ENCODE measurements around the gene SKOR1. TPM values are rescaled to one million over a fixed set of nuclear protein-coding genes. Genes with fewer than 3 reads are reported as not detected.

Gene SKOR1
- total RNA-seq, 1 donor from 2014 or later = under 0.01 TPM

GRCh38 chr15:67854358-67854757, 29.0 kb downstream of the SKOR1 start:
- Histone ChIP-seq H3K36me3 (ENCODE audit: control insufficient read depth, insufficient read depth, low read length) (no peaks in the 10 kb centered on the region), H3K27me3 (ENCODE audit: control insufficient read depth, insufficient read depth, low read length) (no peaks in the 10 kb centered on the region), H3K4me3 (ENCODE audit: low read depth, low read length) (no peak overlapping the region)
- TF ChIP-seq CTCF (IDR thresholded peaks at IDR 0.05; ENCODE audit: insufficient read depth, low read length, severe bottlenecking) = no peak
- FAIRE-seq (no peak), DNase-seq (ENCODE audit: low read depth) (no peak)

GRCh38 chr15:67855842-67856241, 30.5 kb downstream of the SKOR1 start:
- FAIRE-seq = no peak

GRCh38 chr15:67857220-67857619, 31.9 kb downstream of the SKOR1 start:
- TF ChIP-seq CTCF (IDR thresholded peaks at IDR 0.05; ENCODE audit: insufficient read depth, low read length, severe bottlenecking) = no peak

More at GRCh38 chr15:67855842-67856241, 30.5 kb downstream of the SKOR1 start:
- no peak for TF ChIP-seq CTCF (IDR thresholded peaks at IDR 0.05; ENCODE audit: insufficient read depth, low read length, severe bottlenecking)
- Histone ChIP-seq H3K27me3 (ENCODE audit: control insufficient read depth, insufficient read depth, low read length) (no peaks in the 10 kb centered on the region), H3K4me3 (ENCODE audit: low read depth, low read length) (no peak overlapping the region), H3K36me3 (ENCODE audit: control insufficient read depth, insufficient read depth, low read length) (no peaks in the 10 kb centered on the region)
- no peak for DNase-seq (ENCODE audit: low read depth)

GRCh38 chr15:67859331-67859946, 34.1 kb downstream of the SKOR1 start:
- no peak for FAIRE-seq
- no peak for DNase-seq (ENCODE audit: low read depth)
- Histone ChIP-seq H3K36me3 (ENCODE audit: control insufficient read depth, insufficient read depth, low read length) (no peaks in the 10 kb centered on the region), H3K4me3 (ENCODE audit: low read depth, low read length) (no peak overlapping the region), H3K27me3 (ENCODE audit: control insufficient read depth, insufficient read depth, low read length) (no peaks in the 10 kb centered on the region)
- TF ChIP-seq CTCF (IDR thresholded peaks at IDR 0.05; ENCODE audit: insufficient read depth, low read length, severe bottlenecking) = no peak

More at GRCh38 chr15:67857220-67857619, 31.9 kb downstream of the SKOR1 start:
- no peaks in the 10 kb centered on the region for H3K36me3 ChIP-seq (ENCODE audit: control insufficient read depth, insufficient read depth, low read length)
- DNase-seq (ENCODE audit: low read depth) (no peak), FAIRE-seq (no peak)
- H3K27me3 ChIP-seq (ENCODE audit: control insufficient read depth, insufficient read depth, low read length) = no peaks in the 10 kb centered on the region
- no peak overlapping the region for H3K4me3 ChIP-seq (ENCODE audit: low read depth, low read length)

GRCh38 chr15:67861983-67862382, 36.7 kb downstream of the SKOR1 start:
- TF ChIP-seq CTCF (IDR thresholded peaks at IDR 0.05; ENCODE audit: insufficient read depth, low read length, severe bottlenecking) = no peak
- Histone ChIP-seq H3K4me3 (ENCODE audit: low read depth, low read length) (no peak overlapping the region), H3K36me3 (ENCODE audit: control insufficient read depth, insufficient read depth, low read length) (no peaks in the 10 kb centered on the region), H3K27me3 (ENCODE audit: control insufficient read depth, insufficient read depth, low read length) (peaks cover 2% of the 10 kb centered on the region)
- no peak for DNase-seq (ENCODE audit: low read depth)
- FAIRE-seq = no peak
